Left renal cortex interstitium (tissue), 4 donors: Measurements from ENCODE around the gene PXN. TPM values are rescaled to one million over a fixed set of nuclear protein-coding genes. Genes with fewer than 3 reads are reported as not detected.
"Not testable (repeated sequence)": the region's sequence is repeated elsewhere in the genome, so short reads cannot be mapped to it uniquely, and the experiment has no call there.

Source experiments
- DNase-seq, 4 donors: peaks; one replicate each; pipeline ENCODE4 v3.0.0-alpha.2; 2013; ENCODE audit warnings: low read depth in 4 of 4, low spot score in 2 of 4, missing footprints in 1 of 4
- polyA plus RNA-seq, 4 donors: library from polyadenylated mRNA; unstranded; fragments of 120-200 nt; gene quantifications; one replicate each; pipeline ENCODE4 v1.2.1, GENCODE V29; 2013; ENCODE audit not compliant: insufficient read length in 4 of 4

The PXN gene
- polyA plus RNA-seq, 4 donors, result 59.9 to 86.7 (median 69.9) TPM

GRCh38 chr12:120212301-120212700 is 53.2 kb downstream of the PXN start:
- no peak for DNase-seq

DNA sequence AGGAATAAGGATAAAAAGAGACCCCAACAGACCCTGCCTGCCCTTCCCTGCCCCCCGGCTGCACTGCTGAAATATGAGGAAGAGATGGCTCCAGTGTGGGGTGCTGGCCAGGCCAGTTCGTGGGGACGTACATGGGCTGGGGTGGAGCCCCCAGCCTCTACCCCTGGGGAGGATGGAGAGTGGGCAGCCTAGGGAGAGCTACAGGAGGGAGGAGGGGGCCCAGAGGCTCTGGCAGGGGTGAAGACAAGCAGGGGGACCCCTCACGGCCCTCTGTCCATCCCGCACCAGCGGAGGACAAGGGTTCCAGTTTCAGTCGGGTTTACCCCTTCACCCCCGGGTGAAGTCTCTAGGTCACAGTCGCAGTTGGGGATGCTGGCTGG is 53.6 kb downstream of the PXN start:
- DNase-seq, result no peak

DNA sequence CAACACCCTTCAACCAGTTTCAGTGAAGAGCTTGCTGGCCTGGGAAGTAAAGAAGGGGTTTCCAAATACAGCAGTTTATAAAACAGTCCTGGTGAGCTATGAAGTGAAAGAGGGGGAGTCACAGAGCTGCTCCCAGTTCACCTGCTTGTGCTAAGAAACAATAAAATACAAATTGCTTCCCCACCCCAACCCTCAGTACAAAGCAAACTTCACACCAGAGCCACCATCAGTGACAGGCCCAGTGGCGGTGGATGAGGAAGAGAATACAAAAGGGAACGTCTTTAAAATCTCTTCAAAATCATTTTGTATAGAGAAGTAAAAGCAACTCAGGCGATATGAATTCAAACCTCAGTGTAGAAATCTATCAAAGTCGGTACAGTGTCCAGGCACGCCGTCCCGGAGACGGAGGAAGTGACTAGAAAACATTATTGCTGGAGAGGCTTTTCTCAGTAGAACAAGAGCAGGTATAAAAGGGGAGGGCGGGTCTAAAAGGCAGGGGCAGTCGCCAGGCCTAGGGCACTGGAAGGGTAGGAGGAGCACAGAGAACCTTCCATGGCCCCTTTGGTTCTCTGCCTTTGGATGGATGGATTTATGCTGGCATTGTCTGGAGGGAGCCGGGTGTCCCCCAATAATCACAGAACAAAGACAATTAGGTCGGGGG is 54.2 kb downstream of the PXN start:
- DNase-seq, result no peak

GRCh38 chr12:120209851-120210250 is 55.7 kb downstream of the PXN start:
- no peak for DNase-seq

- no peak for DNase-seq
Observed at GRCh38 chr12:120207227-120207626, 58.3 kb downstream of the PXN start.

- not testable (repeated sequence) for DNase-seq
Observed at GRCh38 chr12:120206781-120207180, 58.7 kb downstream of the PXN start.

DNA sequence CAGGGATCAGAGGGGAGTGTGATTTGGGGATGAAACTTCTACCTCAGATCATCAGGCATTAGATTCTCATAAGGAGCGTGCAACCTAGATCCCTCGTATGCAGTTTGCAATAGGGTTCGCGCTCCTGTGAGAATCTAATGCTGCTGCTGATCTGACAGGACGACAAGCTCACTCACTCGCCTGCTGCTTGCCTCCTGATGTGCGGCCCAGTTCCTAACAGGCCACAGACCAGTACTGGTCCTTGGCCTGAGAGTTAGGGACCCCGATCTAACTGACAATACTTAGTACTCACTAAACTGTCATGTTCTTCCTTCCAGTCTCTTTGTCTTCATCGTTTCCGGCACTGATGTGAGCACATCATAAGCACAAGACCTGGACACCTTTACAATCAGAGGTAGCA is 59.3 kb downstream of the PXN start:
- no peak for DNase-seq

DNA sequence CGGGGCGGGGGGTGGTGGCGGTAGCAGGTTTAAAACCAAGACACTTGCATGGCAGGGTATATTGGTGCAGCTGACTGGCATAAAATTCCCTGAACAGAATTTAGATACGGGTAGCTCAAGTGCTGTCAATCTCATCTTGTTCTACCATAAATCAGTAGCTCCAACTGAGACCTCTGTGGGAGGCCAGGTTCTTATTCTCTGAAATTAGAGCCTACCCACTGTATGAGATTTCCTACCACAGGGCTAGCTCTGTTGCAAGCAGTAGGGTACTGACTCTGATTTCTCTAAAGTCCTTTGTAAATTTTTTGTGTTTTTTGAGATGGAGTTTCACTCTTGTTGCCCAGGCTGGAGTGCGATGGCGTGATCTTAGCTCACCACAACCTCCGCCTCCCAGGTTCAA is 61.4 kb downstream of the PXN start:
- DNase-seq, result no peak

- no peak for DNase-seq
Observed at GRCh38 chr12:120200364-120200800, 65.1 kb downstream of the PXN start.

GRCh38 chr12:120199595-120200306 is 65.8 kb downstream of the PXN start:
- no peak for DNase-seq

GRCh38 chr12:120199025-120199424 is 66.5 kb downstream of the PXN start:
- DNase-seq, result no peak

DNA sequence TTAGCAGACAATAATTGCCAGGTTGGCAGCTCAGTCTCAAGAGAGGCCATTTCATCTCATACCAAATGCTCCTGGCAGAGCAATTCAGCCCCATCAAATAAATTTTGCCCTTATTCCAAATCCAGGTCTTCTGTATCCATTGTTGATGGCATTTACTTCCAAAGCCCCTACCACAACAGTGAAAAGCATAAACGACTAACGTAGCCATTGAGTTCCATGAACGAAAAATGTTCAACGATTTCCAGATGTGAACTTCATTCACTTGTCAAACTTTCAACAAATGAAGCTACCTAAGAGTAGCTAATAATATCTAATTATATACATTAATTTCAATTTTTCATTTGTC is 68.0 kb downstream of the PXN start:
- no peak for DNase-seq

DNA sequence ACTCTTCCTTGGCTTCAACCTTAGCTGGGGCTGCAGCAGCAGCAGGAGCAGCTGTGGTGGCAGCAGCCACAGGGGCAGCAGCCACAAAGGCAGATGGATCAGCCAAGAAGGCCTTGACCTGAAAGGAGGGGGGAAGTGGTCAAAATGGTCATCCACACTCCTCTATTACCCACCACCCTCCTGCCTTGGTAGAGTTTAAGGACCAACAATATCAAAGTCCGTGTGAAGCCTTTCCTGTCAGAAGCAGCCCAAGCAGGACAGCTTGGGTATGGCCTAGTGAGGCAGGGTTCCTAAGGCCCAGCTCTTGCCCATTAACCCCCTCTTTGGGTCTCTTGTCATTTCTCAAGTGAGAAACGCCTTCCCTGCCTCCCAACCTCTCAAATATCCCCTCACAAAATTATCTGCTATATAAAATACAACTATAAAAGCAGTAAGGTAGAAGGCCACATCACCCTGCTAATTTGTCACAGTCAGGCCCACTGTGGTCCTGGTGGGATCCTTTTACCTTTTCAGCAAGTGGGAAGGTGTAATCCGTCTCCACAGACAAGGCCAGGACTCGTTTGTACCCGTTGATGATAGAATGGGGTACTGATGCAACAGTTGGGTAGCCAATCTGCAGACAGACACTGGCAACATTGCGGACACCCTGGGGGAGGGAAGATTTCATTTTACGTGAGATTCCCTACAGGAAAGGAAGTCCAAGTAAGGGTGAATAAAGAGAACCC is 68.6 kb downstream of the PXN start:
- DNase-seq, result not testable (repeated sequence)

DNA sequence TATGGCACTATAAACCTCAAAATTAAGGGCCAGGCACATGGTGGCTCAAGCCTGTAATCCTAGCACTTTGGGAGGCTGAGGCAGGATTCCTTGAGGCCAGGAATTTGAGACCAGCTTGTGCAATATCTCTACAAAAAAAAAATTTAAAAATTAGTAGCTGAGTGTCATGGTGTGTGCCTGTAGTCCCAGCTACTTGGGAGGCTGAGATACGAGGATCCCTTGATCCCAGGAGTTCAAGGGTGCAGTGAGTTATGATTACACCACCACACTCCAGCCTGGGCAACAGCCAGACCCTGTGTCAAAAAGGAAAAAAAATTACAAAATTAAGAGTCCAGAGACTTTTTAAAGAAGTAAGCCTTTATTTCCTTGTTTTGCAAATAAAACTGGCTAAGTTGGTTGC is 69.2 kb downstream of the PXN start:
- DNase-seq, result no peak

GRCh38 chr12:120194534-120195395 is 70.8 kb downstream of the PXN start, which contains the start of gene GCN1:
GCN1 (minus strand) TSS chr12:120194715; CDS start chr12:120194697, 18 bp downstream.
- DNase-seq, result peak in 3 of 4 donors; percentile 43 to 73 (median 55)

- no peak for DNase-seq
Observed at GRCh38 chr12:120194226-120194533, 71.3 kb downstream of the PXN start.

DNA sequence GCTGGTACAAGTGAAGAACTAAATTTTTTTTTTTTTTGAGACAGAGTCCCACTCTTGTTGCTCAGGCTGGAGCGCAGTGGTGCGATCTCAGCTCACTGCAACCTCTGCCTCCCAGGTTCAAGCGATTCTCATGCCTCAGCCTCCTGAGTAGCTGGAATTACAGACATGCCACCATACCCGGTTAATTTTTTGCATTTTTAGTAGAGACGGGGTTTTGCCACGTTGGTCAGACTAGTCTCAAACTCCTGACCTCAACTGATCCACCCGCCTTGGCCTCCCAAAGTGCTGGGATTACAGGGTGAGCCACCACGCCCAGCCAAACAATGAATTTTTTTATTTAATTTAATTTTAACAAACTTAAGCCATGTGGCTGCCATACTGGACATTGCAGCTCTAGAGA is 72.2 kb downstream of the PXN start:
- not testable (repeated sequence) for DNase-seq

GRCh38 chr12:120190985-120191480 is 74.5 kb downstream of the PXN start:
- no peak for DNase-seq

DNA sequence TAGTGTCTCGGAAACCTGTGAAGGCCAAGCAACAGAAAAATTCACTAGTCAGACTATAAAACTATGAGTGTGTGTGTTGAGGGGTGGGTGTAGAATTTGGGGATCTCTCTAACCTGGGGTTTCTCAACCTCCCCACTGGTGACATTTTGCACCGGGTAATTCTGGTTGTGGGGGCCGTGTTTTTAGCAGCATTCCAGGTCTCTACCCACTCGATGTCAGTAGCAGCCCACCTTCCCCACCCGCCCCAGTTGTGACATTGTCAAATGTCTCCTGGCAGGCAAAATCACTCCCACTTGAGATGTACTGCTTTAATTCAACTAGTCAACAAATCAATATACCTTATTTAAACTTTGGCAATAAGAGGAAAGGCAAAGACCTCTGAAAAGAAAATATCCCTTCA is 75.1 kb downstream of the PXN start:
- no peak for DNase-seq

DNA sequence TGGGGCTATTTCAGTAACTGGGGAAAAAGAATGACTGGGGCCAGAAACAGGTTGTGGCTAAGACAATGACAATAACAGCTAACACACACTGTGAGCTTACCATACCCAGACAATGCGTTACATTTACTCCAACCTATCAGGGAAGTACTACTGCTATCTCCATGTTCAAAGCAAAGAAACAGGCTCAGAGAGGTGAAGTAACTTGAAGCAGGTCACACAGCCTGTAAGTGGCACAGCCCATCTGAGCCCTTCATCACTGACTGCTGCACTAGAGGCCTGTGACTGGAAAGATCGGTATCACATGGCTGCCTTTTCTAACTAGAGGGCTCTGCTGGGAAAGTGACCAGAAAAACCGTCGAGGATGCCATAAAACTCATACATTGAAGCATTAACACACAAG is 78.9 kb downstream of the PXN start:
- no peak for DNase-seq

- no peak for DNase-seq
Observed at GRCh38 chr12:120183211-120183631, 82.3 kb downstream of the PXN start.
